Karpas-422 (cell line): ENCODE results near the gene CD300C. TPM values are rescaled to one million over a fixed set of nuclear protein-coding genes. Genes with fewer than 3 reads are reported as not detected.

Source experiments
- DNase-seq: peaks from one replicate; pipeline ENCODE4 v3.0.0-alpha.2; 2015
- H2AFZ ChIP-seq: fragments of 200-600 bp; sonication (generic); 2 replicates; pipeline ENCODE4 v1.6.1; 2014; ENCODE audit warnings: antibody characterized with exemption, low read length, mixed read lengths
- H3K27ac ChIP-seq: fragments of 200-600 bp; sonication (generic); 2 replicates; pipeline ENCODE4 v1.5.1; 2014; ENCODE audit warnings: mild to moderate bottlenecking, low read length, moderate library complexity
- H3K27me3 ChIP-seq: fragments of 200-600 bp; sonication (generic); 2 replicates; pipeline ENCODE4 v1.6.1; 2014; ENCODE audit warnings: low read length, mixed read lengths
- H3K36me3 ChIP-seq: fragments of 200-600 bp; sonication (generic); 2 replicates; pipeline ENCODE4 v1.6.1; 2014; ENCODE audit warnings: low read length, mixed read lengths; ENCODE audit not compliant: insufficient read depth
- H3K4me1 ChIP-seq: fragments of 200-600 bp; sonication (generic); 2 replicates; pipeline ENCODE4 v1.6.1; 2014; ENCODE audit warnings: mild to moderate bottlenecking, low read length, mixed read lengths
- H3K4me2 ChIP-seq: fragments of 200-600 bp; sonication (generic); 2 replicates; pipeline ENCODE4 v1.6.1; 2014; ENCODE audit warnings: low read length, low read depth, mild to moderate bottlenecking; ENCODE audit not compliant: poor library complexity, severe bottlenecking
- H3K4me3 ChIP-seq: fragments of 200-600 bp; sonication (generic); 2 replicates; pipeline ENCODE4 v1.5.1; 2014; ENCODE audit warnings: mild to moderate bottlenecking, antibody characterized with exemption, low read length, mixed read lengths
- H3K79me2 ChIP-seq: fragments of 200-600 bp; sonication (generic); 2 replicates; pipeline ENCODE4 v1.6.1; 2014; ENCODE audit warnings: mild to moderate bottlenecking, low read length, mixed read lengths
- H3K9ac ChIP-seq: fragments of 200-600 bp; sonication (generic); 2 replicates; pipeline ENCODE4 v1.6.0; 2014; ENCODE audit warnings: low read length
- H3K9me2 ChIP-seq: fragments of 200-600 bp; sonication (generic), shearing (Covaris generic); replicated peaks from 2 replicates; pipeline ENCODE4 v1.6.0; 2014; ENCODE audit warnings: mild to moderate bottlenecking, low read length, moderate library complexity; ENCODE audit not compliant: insufficient read depth
- H3K9me3 ChIP-seq: fragments of 300-700, 200-600 bp; sonication (generic); 2 replicates; pipeline ENCODE4 v1.6.1; 2014; ENCODE audit warnings: low read length, mixed read lengths
- H4K20me1 ChIP-seq: fragments of 200-600 bp; sonication (generic); 2 replicates; pipeline ENCODE4 v1.6.1; 2014; ENCODE audit warnings: mild to moderate bottlenecking, antibody characterized with exemption, low read length, low read depth; ENCODE audit not compliant: insufficient read depth
- total RNA-seq: library from RNA; depleted of rRNA; stranded (reverse); fragments of >200 nt; shearing (Covaris generic); gene quantifications from 2 replicates; pipeline ENCODE4 v1.2.3, GENCODE V29; 2014; ENCODE audit warnings: low replicate concordance

Gene CD300C
- total RNA-seq, 1 experiment from 2014 or later, result not detected

DNA sequence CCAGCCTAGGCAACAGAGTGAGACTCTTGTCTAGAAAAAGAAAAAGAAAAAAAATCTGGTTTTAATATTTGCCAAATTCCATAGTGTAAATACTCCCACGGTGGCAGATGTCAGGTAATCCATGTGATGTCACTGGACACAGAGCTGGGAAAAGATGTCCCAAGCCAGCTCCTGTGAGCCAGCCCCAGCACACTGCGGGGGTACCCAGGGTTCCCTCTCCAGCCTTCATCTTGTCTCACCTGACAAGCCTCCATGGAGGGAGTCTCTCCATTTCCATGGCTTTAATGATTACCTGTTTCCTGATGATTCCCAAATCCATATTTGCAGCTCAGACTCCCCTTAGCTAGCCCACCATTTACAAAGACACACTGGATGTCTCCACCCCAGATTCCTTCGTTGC, 19.2 kb downstream of the CD300C start:
- no peak for DNase-seq
- no peaks in the 10 kb centered on the region for H3K79me2 ChIP-seq
- H3K9ac ChIP-seq, result no peak overlapping the region
- H3K4me2 ChIP-seq, result no peak overlapping the region
- H3K9me2 ChIP-seq, result no peaks in the 10 kb centered on the region
- no peak overlapping the region for H2AFZ ChIP-seq
- peaks cover 3% of the 10 kb centered on the region; the same call in 1 of the 2 replicates for H3K4me1 ChIP-seq
- H3K4me3 ChIP-seq, result no peak overlapping the region
- no peak overlapping the region for H3K27ac ChIP-seq
- no peaks in the 10 kb centered on the region for H3K36me3 ChIP-seq
- no peaks in the 10 kb centered on the region; the same call in 1 of the 2 replicates for H3K27me3 ChIP-seq
- no peaks in the 10 kb centered on the region for H3K9me3 ChIP-seq
- H4K20me1 ChIP-seq, result no peaks in the 10 kb centered on the region

DNA sequence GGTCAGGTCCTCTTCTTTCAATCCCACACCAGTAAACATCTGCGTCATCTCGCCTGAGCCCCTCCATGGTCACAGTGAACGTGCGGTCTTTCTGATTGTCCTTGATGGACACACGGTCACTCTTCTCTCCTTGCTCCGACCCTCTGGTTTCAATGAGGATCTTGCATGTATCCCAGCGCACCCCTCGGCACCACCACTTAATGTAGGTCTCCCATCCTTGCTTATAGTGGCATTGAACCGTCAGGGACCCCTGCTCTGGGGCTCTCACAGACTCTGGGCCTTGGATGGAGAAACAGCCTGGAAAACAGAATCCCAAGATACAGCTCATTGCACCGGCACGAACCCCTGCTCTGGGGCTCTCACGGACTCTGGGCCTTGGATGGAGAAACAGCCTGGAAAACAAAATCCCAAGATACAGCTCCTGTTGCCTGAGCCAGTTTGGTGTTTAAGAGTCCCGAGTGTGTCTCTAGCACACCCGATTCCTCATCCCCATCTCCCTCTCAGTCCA, 20.1 kb downstream of the CD300C start:
- no peaks in the 10 kb centered on the region; the same call in 1 of the 2 replicates for H3K27me3 ChIP-seq
- no peaks in the 10 kb centered on the region for H4K20me1 ChIP-seq
- no peak for DNase-seq
- H3K9me3 ChIP-seq, result no peaks in the 10 kb centered on the region
- H3K4me1 ChIP-seq, result no peaks in the 10 kb centered on the region
- no peaks in the 10 kb centered on the region for H3K9me2 ChIP-seq
- H3K27ac ChIP-seq, result no peak overlapping the region
- no peak overlapping the region for H3K4me2 ChIP-seq
- H3K9ac ChIP-seq, result no peak overlapping the region
- H3K4me3 ChIP-seq, result no peak overlapping the region
- no peaks in the 10 kb centered on the region for H3K79me2 ChIP-seq
- H2AFZ ChIP-seq, result no peak overlapping the region
- no peaks in the 10 kb centered on the region for H3K36me3 ChIP-seq

DNA sequence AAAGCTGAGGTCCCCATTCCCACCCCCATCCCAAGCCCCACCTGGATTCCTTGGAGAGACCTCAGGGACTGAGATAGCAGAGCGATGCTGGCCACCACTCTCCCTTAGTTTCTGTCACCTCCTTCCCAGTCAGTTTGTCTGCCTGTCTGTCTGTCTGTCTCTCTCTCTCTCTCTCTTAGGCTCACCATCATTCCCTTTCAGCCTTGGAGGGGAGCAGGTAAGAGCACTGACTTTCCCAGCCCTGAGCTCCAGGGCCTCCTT, 20.5 kb downstream of the CD300C start:
- H3K9me2 ChIP-seq, result no peaks in the 10 kb centered on the region
- no peak overlapping the region for H3K27ac ChIP-seq
- no peaks in the 10 kb centered on the region; the same call in 1 of the 2 replicates for H3K27me3 ChIP-seq
- H3K4me3 ChIP-seq, result no peak overlapping the region
- H2AFZ ChIP-seq, result no peak overlapping the region
- H3K4me2 ChIP-seq, result no peak overlapping the region
- H3K79me2 ChIP-seq, result no peaks in the 10 kb centered on the region
- DNase-seq, result no peak
- H3K36me3 ChIP-seq, result no peaks in the 10 kb centered on the region
- no peak overlapping the region for H3K9ac ChIP-seq
- no peaks in the 10 kb centered on the region for H3K4me1 ChIP-seq
- H4K20me1 ChIP-seq, result no peaks in the 10 kb centered on the region
- no peaks in the 10 kb centered on the region for H3K9me3 ChIP-seq

DNA sequence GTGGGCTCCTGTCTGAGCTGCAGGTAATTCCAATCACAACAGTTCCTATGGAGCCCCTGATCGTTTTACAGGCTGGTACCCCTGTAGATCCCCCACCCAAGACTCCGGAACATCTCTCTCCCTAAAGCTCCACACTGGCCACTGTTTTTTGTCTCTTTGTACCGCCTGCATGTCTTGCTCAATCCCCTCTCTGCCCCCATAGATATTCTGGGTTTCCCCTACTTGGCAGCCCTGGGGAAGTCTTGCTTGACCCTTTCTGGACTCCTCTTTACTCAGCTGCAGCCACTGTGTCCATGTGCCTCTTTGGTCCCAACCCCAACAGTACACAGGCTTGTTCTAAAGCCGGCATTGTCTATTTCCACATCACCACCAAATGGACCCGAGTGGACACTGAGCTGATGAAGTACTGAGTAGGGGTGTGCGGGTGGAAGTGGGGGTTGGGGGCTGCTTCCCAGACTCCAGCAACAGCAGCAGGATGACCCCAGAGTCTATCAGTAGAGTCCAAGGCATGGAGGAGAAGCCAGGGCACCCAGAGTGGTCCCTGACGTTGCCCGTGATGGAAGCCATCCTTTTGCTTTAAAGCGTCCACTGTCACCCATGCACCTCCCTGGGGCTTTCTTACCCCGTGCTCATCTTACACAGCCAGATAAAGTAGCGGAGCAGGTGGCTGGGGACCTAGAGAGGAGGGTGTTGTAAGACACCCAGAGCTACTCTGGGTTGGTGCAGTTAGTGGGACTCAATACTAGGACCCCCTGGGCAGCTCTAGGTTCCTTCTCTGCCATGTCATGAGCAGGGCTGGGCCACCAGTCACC, 21.1 kb downstream of the CD300C start:
- Histone ChIP-seq H3K27ac (no peak overlapping the region), H2AFZ (no peak overlapping the region), H3K36me3 (no peaks in the 10 kb centered on the region), H3K4me3 (no peak overlapping the region), H3K9ac (no peak overlapping the region), H3K4me1 (no peaks in the 10 kb centered on the region), H3K9me3 (no peaks in the 10 kb centered on the region), H3K27me3 (no peaks in the 10 kb centered on the region; the same call in 1 of the 2 replicates), H3K79me2 (no peaks in the 10 kb centered on the region), H3K9me2 (no peaks in the 10 kb centered on the region), H3K4me2 (no peak overlapping the region), H4K20me1 (no peaks in the 10 kb centered on the region)
- DNase-seq, result no peak

DNA sequence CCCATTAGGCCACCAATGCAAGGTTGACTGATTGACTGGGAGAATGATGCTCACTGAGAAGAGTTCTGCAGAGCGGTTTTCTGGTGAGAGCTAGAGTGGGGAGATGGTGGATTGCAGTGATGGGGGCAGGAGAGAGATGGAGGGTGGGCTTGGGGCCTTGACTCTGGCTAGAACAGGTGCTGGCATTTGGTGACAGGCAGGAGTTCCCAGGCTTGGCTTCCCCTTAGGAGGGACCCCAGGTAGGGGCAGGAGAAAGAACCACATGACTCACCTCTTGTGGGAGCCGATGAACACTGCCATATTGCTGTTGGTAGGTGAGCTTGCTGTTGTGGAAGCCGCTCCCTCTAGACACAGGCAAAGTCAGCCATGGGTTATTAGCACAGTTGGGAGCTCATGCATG, 22.6 kb downstream of the CD300C start:
- Histone ChIP-seq H3K9me3 (no peaks in the 10 kb centered on the region), H3K27me3 (no peaks in the 10 kb centered on the region; the same call in 1 of the 2 replicates), H3K4me3 (no peak overlapping the region), H4K20me1 (no peaks in the 10 kb centered on the region), H3K36me3 (no peaks in the 10 kb centered on the region), H3K9ac (no peak overlapping the region), H2AFZ (no peak overlapping the region), H3K79me2 (no peaks in the 10 kb centered on the region), H3K9me2 (no peaks in the 10 kb centered on the region), H3K4me2 (no peak overlapping the region), H3K4me1 (no peaks in the 10 kb centered on the region), H3K27ac (no peak overlapping the region)
- DNase-seq, result no peak

DNA sequence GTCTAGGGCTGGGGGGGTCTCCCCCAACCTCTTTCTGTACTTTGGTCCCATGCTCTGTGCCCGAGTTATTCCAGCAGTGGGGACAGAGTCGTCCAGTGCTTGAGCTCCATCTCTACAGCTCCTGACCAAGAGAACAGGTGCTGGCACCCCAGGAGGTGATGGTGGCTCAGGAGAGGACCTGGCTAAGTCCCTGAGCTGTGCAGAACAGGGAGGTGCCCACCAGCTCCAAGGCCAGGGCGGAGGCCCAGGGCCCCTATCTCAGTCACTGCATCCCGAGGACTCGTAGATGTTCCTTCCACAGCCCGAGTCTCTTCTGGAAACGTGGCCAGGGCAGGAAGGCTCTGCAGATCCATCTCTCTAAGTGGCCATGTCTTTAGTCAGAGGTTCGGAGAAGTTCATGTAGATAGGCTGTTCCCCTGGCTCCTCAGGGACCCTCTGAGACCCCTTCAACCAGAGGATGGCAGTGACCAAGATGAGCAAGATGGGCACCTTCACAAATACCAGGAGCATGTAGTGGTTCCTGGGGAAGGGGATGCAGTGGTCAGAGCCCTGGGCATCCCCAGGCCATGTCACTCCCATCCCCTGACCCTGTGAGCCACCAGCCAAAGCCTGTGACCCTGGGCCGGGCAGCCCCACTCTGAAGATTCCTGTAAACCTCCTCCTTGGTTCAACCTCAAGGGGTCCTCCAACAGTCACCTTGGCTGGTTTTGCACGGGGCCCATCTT, 23.4 kb downstream of the CD300C start:
- no peak overlapping the region for H3K4me3 ChIP-seq
- no peaks in the 10 kb centered on the region for H4K20me1 ChIP-seq
- H3K27ac ChIP-seq, result no peak overlapping the region
- no peaks in the 10 kb centered on the region for H3K36me3 ChIP-seq
- H3K9me2 ChIP-seq, result no peaks in the 10 kb centered on the region
- no peak overlapping the region for H3K9ac ChIP-seq
- H3K9me3 ChIP-seq, result no peaks in the 10 kb centered on the region
- no peak for DNase-seq
- no peaks in the 10 kb centered on the region for H3K4me1 ChIP-seq
- H3K27me3 ChIP-seq, result no peaks in the 10 kb centered on the region; the same call in 1 of the 2 replicates
- H3K79me2 ChIP-seq, result no peaks in the 10 kb centered on the region
- H3K4me2 ChIP-seq, result no peak overlapping the region
- no peak overlapping the region for H2AFZ ChIP-seq

DNA sequence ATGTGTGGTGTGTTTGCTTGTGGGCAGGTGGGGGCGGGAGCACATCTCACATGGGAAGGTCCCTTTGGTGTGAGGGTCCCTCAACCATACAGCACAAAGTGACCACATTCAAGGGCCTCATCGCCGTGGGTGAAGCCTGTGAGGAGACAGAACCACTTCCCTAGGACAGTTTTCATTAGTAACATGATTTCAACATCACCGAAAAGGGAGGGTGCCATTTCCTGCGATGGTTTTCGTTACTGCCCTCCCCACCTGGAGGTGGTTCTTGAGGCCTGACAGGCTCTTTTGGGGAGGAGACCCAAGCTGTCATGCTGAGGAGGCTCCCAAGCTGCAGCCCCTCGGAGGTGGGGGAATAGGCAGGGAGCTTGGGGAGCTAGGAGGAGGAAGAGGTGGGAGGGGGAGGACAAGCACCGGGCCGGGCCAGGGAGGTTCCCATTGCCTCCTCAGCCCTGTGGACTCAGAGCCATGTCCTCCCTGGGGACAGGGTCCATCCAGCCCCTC, 24.2 kb downstream of the CD300C start:
- Histone ChIP-seq H3K9ac (no peak overlapping the region), H3K36me3 (no peaks in the 10 kb centered on the region), H3K27me3 (no peaks in the 10 kb centered on the region; the same call in 1 of the 2 replicates), H3K4me3 (no peak overlapping the region), H3K9me2 (no peaks in the 10 kb centered on the region), H3K9me3 (no peaks in the 10 kb centered on the region), H3K4me2 (no peak overlapping the region), H3K4me1 (no peaks in the 10 kb centered on the region), H3K79me2 (no peaks in the 10 kb centered on the region), H2AFZ (no peak overlapping the region), H4K20me1 (no peaks in the 10 kb centered on the region), H3K27ac (no peak overlapping the region)
- no peak for DNase-seq

DNA sequence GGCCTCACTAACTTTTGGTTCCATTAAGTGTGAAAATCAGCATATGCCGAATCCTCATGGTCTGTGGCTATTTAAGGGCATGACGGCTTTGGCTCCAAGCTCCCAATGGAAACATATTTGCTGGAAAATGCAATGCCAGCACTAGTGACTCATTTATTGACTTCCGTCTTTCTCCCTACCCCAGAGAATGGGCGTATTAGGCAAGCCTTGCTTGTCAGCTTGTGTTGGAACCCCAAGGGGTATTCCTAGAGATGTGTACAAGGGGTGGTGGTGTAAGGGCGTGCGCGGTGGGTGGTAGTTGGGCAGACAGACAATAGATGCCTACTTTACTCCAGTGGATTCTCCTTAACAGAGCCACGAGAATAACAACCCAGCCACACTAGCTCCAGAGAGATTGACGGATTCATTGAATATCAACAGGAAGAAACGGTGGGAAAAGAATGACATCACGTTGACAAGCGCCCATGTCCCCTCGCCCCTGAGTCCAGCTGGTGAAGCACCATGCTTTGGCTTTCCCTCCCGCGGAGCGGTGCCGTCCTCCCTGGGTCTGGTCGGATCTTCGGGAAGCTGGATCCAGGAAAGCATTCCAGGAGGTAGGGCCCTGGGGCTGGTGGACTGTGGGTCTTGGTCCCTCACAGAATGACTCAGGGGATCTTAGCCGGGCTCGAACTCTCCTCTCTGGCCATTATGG, 25.0 kb downstream of the CD300C start:
- no peak overlapping the region for H3K27ac ChIP-seq
- no peaks in the 10 kb centered on the region for H3K9me3 ChIP-seq
- no peaks in the 10 kb centered on the region for H3K4me1 ChIP-seq
- H3K36me3 ChIP-seq, result no peaks in the 10 kb centered on the region
- no peak overlapping the region for H3K9ac ChIP-seq
- no peak overlapping the region for H3K4me2 ChIP-seq
- no peak overlapping the region for H3K4me3 ChIP-seq
- H4K20me1 ChIP-seq, result no peaks in the 10 kb centered on the region
- H2AFZ ChIP-seq, result no peak overlapping the region
- H3K27me3 ChIP-seq, result no peaks in the 10 kb centered on the region; the same call in 1 of the 2 replicates
- H3K79me2 ChIP-seq, result no peaks in the 10 kb centered on the region
- no peaks in the 10 kb centered on the region for H3K9me2 ChIP-seq
- DNase-seq, result no peak
